Measurements from ENCODE around the gene TMEM131.

DNA sequence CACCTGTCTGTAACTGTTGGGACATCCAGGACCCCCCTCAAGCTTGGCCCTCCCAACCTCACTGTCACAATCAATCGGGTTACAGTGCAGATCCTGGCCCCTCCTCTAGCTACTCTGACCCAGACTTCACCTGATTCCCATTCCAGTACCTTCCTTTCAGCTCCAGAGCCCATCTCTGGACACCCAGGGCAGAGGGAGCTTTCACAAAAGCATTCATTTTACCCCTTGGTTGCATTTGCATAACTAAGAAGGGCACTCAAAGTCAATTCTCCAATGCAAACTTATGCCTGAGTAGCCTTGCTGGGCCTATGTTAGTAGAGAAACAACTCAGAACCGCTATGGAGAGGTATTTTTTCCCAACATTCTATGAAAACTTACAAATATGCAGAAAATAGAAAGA lies 275.0 kb downstream of the TMEM131 start:
- TF ChIP-seq, protein P1, sequence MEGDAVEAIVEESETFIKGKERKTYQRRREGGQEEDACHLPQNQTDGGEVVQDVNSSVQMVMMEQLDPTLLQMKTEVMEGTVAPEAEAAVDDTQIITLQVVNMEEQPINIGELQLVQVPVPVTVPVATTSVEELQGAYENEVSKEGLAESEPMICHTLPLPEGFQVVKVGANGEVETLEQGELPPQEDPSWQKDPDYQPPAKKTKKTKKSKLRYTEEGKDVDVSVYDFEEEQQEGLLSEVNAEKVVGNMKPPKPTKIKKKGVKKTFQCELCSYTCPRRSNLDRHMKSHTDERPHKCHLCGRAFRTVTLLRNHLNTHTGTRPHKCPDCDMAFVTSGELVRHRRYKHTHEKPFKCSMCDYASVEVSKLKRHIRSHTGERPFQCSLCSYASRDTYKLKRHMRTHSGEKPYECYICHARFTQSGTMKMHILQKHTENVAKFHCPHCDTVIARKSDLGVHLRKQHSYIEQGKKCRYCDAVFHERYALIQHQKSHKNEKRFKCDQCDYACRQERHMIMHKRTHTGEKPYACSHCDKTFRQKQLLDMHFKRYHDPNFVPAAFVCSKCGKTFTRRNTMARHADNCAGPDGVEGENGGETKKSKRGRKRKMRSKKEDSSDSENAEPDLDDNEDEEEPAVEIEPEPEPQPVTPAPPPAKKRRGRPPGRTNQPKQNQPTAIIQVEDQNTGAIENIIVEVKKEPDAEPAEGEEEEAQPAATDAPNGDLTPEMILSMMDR (IDR thresholded peaks at IDR 0.05): no peak
- TF ChIP-seq POLR2A (IDR thresholded peaks at IDR 0.05): no peak

Measured in upper lobe of left lung (tissue), 4 donors.